GM13976 (cell line): ENCODE measurements around the gene SGO1.

Experiments
- DNase-seq: peaks from one replicate; pipeline ENCODE4 v3.0.0; 2012; ENCODE audit warnings: low spot score
- CTCF ChIP-seq: IDR thresholded peaks from 2 replicates; pipeline ENCODE4 v1.5.1; 2012; ENCODE audit warnings: borderline replicate concordance, mild to moderate bottlenecking; ENCODE audit not compliant: insufficient read depth; ENCODE audit errors: extremely low read depth, missing control alignments, control extremely low read depth
- in situ Hi-C: fragments of 300-500 bp; cut with MboI; formaldehyde crosslinking; loops from one replicate; pipeline ENCODE4 v1.12.0; 2022; ENCODE audit warnings: low sequenced_read_pairs, mixed read lengths, inconsistent platforms; ENCODE audit not compliant: unreplicated experiment

Gene SGO1

GRCh38 chr3:20143519-20143918 lies 42.5 kb downstream of the SGO1 start:
- DNase-seq: no peak
- in situ Hi-C loops: no loop called here
- TF ChIP-seq CTCF: no peak

GRCh38 chr3:20142517-20142916 lies 43.5 kb downstream of the SGO1 start:
- in situ Hi-C loops: no loop called here
- DNase-seq: no peak
- TF ChIP-seq CTCF: no peak

GRCh38 chr3:20141851-20142250 lies 44.2 kb downstream of the SGO1 start:
- DNase-seq: no peak
- no peak for TF ChIP-seq CTCF
- in situ Hi-C loops: no loop called here

- TF ChIP-seq CTCF: no peak
- in situ Hi-C loops: no loop called here
- DNase-seq: no peak
Measured at GRCh38 chr3:20141316-20141715, 44.7 kb downstream of the SGO1 start.

GRCh38 chr3:20140881-20141280 lies 45.1 kb downstream of the SGO1 start:
- in situ Hi-C loops: no loop called here
- no peak for DNase-seq
- no peak for TF ChIP-seq CTCF

GRCh38 chr3:20137647-20138046 lies 48.4 kb downstream of the SGO1 start:
- TF ChIP-seq CTCF: no peak
- in situ Hi-C loops: no loop called here
- no peak for DNase-seq

GRCh38 chr3:20136231-20136630 lies 49.8 kb downstream of the SGO1 start:
- in situ Hi-C loops: no loop called here
- no peak for TF ChIP-seq CTCF
- no peak for DNase-seq
